ENCODE measurements around the gene PRKAR2B.

DNA sequence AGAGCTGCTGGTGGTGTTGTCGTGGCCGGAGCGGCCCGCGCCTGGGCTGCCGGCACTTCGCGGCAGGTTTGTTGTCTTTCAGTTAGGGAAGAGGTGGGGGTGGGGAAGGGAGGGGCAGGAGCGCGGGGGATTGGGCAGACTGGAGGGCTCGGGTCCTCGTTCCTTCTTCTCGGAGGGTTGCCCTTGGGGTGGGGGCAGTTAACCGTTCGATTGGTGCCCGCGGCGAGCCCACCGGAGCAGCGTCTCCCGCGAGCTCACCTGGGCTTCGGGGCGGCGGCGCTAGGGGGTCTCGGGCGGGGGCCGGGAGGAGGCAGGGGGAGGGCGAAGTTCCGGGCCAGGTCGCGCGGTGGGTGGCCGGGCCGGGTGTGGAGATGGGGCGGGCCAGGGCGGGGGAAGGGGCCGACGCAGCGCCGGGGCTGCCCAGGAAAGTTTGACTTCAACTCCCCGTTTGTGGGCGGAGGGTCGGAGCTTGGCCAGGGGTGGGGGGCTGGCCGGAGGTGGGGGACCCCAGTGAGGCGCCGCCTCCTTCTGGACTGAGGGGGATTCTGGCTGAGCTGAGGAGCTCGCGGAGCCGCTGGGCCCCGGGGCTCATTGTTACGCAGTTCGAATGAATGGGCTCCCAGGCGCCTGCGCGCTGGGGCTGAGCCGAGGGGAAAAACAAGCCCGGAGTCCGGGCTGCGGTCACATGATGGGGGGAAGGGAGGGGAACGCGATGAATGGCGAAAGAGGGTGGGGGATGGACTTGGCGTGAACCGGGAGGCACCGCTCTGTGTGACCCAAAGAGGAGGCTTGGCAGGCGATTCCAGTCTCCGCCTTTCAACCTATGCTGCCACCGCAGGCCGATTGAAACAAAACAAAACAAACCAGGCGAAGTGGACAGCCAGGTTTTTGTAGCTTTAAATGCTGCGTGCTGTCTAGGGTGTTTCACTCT, 124.9 kb downstream of the PRKAR2B start:
- no peak for TF ChIP-seq GATA2 (IDR thresholded peaks at IDR 0.05; ENCODE audit: low read depth, low read length)
- TF ChIP-seq GATA3 (IDR thresholded peaks at IDR 0.05; ENCODE audit: low read depth, low read length): no peak

All from SH-SY5Y (cell line).